ENCODE results near the gene C6orf163.

DNA sequence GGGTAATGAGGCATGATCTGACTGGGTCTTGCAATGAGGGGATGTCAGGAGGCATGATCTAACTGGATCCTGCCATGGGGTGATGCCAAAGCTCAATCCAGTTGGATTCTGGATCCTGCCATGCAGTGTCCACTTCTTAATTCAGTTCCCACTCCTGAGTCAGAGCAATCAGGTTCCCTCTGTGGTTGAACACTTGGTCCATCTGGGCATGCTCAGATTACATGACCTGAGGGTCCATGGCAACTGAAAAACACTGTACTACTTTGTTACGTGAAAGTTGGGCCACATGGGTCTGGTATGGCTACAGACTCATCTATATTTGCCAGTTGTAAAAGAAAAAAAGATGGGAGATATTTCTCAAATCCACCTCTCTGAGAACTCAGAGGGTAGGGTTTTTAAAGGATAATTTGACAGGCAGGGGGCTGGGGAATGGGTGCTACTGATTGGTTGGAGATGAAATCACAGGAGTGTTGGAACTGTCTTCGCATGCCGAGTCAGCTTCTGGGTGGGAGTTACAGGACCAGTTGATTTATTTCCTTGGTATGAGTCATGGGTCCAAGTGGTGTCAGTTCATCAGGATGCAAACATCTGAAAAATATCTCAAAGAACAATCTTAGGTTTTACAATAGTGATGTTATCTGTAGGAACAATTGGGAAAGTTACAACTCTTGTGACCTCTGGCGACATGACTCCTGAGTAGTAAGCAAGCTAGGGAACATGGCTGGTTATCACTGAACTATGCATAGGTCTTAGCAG is 21.6 kb downstream of the C6orf163 start:
- no peak for TF ChIP-seq CTCF (conservative IDR thresholded peaks at IDR 0.05; ENCODE audit: low read depth, low read length)
- TF ChIP-seq EZH2 (IDR thresholded peaks at IDR 0.05; ENCODE audit: borderline replicate concordance, low read depth, low read length, poor library complexity, severe bottlenecking), result no peak
